B cell (primary cell): ENCODE data around the gene HMX2.

ENCODE experiments used
- CTCF ChIP-seq: fragments of 200-600 bp; IDR thresholded peaks from one replicate; pipeline ENCODE4 v1.8.0; 2022; ENCODE audit warnings: antibody characterized with exemption, mild to moderate bottlenecking
- EZH2 ChIP-seq: IDR thresholded peaks from 2 replicates; pipeline ENCODE4 v1.6.1; 2012; ENCODE audit warnings: borderline replicate concordance, low read depth, mild to moderate bottlenecking, moderate library complexity, low read length; ENCODE audit not compliant: insufficient read depth, poor library complexity, severe bottlenecking

- TF ChIP-seq CTCF: no peak
- TF ChIP-seq EZH2: no peak
Measured at GRCh38 chr10:123187781-123188180, 39.8 kb downstream of the HMX2 start.
